ENCODE measurements around the gene PCDHGA8. TPM values are rescaled to one million over a fixed set of nuclear protein-coding genes. Genes with fewer than 3 reads are reported as not detected.
A peak's percentile ranks its signal among the peaks of the same experiment; 100 is the strongest.
"Not testable (repeated sequence)": the region's sequence is repeated elsewhere in the genome, so short reads cannot be mapped to it uniquely, and the experiment has no call there.

PCDHGA8 gene
- total RNA-seq, 1 experiment from 2014 or later: not detected

DNA sequence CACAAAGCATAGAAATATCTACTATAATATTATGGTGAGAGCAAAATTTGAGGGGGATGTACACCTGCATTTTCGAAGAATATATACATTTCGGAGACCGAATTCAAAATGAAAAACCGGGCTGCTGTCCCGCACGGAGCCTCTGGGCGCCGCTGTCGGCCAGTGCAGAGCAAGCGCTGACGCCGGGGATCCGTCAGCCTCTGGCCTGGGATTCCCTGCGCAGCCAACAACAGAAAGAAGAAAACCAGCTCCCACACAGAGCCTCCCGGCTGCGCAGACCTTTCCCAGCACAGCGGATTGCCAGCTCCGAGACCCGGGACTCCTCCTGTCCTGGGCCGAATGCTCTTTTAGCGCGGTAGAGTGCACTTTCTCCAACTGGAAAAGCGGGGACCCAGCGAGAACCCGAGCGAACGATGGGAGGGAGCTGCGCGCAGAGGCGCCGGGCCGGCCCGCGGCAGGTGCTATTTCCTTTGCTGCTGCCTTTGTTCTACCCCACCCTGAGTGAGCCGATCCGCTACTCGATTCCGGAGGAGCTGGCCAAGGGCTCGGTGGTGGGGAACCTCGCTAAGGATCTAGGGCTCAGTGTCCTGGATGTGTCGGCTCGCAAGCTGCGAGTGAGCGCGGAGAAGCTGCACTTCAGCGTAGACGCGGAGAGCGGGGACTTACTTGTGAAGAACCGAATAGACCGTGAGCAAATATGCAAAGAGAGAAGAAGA is 15.5 kb downstream of the PCDHGA8 start, which contains the start of gene PCDHGB6:
PCDHGB6 (plus strand) TSS at position 232 of the 716 bp plus-strand sequence; CDS start at position 414, 182 bp downstream.
- DNase-seq: peak; percentile 91

DNA sequence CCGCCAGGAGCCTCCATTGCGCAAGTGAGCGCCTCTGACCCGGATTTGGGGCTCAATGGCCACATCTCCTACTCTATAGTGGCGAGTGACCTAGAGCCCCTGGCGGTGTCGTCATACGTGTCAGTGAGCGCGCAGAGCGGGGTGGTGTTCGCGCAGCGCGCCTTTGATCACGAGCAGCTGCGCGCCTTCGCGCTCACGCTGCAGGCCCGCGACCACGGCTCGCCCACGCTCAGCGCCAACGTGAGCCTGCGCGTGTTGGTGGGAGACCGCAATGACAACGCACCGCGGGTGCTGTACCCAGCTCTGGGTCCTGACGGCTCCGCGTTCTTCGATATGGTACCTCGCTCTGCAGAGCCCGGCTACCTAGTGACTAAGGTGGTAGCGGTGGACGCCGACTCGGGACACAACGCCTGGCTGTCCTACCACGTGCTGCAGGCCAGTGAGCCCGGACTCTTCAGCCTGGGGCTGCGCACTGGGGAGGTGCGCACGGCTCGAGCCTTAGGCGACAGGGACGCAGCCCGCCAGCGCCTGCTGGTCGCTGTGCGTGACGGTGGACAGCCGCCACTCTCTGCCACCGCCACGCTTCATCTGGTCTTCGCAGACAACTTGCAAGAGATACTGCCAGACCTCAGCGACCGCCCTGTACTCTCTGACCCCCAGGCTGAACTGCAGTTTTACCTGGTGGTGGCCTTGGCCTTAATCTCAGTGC is 17.3 kb downstream of the PCDHGA8 start:
- H3K4me3 ChIP-seq (ENCODE audit: insufficient read depth, low read depth, low read length): no peak overlapping the region
- DNase-seq: no peak
- peaks cover 2% of the 10 kb centered on the region for H3K27me3 ChIP-seq (ENCODE audit: control insufficient read depth, insufficient read depth, low read length)
- H3K36me3 ChIP-seq (replicated peaks; ENCODE audit: control insufficient read depth, insufficient read depth, low read length): no peaks in the 10 kb centered on the region

More for the DNA sequence above, 15.5 kb downstream of the PCDHGA8 start, which contains the start of gene PCDHGB6:
- H3K36me3 ChIP-seq (replicated peaks; ENCODE audit: control insufficient read depth, insufficient read depth, low read length); H3K27me3 ChIP-seq (ENCODE audit: control insufficient read depth, insufficient read depth, low read length): not testable (repeated sequence)
- peak within 1 kb of the TSS; percentile 61 for H3K4me3 ChIP-seq (ENCODE audit: insufficient read depth, low read depth, low read length)

DNA sequence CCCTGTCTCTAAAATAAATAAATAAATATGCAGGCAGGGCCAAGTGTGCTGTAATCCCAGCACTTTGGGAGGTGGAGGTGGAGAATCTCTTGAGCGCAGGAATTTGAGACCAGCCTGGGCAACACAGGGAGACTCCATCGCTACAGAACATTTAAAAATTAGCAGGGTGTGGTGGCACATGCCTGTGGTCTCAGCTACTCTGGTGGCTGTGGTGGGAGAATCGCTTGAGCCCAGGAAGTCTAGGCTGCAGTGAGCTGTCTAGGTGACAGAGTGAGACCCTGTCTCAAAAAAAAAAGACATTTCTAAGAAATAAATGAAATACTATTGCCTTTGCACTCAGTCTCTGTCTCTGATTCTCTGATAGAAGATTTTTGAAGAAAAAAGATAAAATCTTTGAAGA is 19.1 kb downstream of the PCDHGA8 start:
- H3K4me3 ChIP-seq (ENCODE audit: insufficient read depth, low read depth, low read length): no peak overlapping the region
- H3K27me3 ChIP-seq (ENCODE audit: control insufficient read depth, insufficient read depth, low read length): peaks cover 2% of the 10 kb centered on the region
- no peaks in the 10 kb centered on the region for H3K36me3 ChIP-seq (replicated peaks; ENCODE audit: control insufficient read depth, insufficient read depth, low read length)
- DNase-seq: no peak

DNA sequence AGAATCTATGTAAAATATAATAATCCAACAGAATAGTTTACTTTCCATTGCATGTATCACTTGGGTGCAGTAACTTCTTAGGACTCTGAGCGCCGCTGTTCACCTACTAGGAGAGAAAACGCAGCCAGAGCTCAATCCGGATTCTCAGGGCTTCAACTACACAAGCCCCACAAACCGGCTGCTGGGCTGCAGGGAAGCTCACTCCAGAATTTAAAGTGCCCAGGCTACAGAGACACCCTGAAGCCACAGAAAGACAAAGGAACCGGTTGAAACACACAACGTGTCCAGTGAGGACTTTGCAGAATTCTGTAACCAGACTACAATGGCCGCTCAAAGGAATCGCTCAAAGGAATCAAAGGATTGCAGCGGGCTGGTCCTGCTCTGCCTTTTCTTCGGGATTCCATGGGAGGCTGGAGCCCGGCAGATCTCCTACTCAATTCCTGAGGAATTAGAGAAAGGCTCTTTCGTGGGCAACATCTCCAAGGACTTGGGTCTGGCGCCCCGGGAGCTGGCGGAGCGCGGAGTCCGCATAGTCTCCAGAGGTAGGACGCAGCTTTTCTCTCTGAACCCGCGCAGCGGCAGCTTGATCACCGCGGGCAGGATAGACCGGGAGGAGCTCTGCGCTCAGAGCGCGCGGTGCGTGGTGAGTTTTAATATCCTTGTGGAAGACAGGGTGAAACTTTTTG is 20.6 kb downstream of the PCDHGA8 start, which contains the start of gene PCDHGA10:
PCDHGA10 (plus strand) TSS at position 134 of the 686 bp plus-strand sequence; CDS start at position 323, 189 bp downstream.
- DNase-seq: peak; percentile 89
- H3K27me3 ChIP-seq (ENCODE audit: control insufficient read depth, insufficient read depth, low read length): peaks cover 2% of the 10 kb centered on the region
- peak within 1 kb of the TSS; percentile 41; the same call in 1 of the 2 replicates for H3K4me3 ChIP-seq (ENCODE audit: insufficient read depth, low read depth, low read length)
- H3K36me3 ChIP-seq (replicated peaks; ENCODE audit: control insufficient read depth, insufficient read depth, low read length): no peaks in the 10 kb centered on the region

DNA sequence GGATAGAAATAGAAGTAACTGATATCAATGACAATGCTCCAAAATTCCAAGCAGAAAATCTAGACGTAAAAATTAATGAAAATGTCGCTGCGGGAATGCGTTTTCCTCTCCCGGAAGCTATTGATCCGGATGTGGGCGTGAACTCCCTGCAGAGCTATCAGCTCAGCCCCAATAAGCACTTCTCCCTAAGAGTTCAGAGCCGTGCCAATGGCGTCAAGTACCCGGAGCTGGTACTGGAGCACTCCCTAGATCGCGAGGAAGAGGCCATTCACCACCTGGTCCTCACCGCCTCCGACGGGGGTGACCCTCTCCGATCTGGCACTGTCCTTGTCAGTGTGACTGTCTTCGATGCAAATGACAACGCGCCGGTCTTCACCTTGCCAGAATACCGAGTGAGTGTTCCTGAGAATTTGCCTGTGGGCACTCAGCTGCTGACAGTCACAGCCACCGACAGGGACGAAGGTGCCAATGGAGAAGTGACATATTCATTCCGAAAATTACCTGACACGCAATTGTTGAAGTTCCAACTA is 21.2 kb downstream of the PCDHGA8 start:
- Histone ChIP-seq H3K27me3 (ENCODE audit: control insufficient read depth, insufficient read depth, low read length) (peaks cover 7% of the 10 kb centered on the region), H3K4me3 (ENCODE audit: insufficient read depth, low read depth, low read length) (peak overlapping the region; percentile 41; the same call in 1 of the 2 replicates), H3K36me3 (replicated peaks; ENCODE audit: control insufficient read depth, insufficient read depth, low read length) (no peaks in the 10 kb centered on the region)
- peak; percentile 79 for DNase-seq

DNA sequence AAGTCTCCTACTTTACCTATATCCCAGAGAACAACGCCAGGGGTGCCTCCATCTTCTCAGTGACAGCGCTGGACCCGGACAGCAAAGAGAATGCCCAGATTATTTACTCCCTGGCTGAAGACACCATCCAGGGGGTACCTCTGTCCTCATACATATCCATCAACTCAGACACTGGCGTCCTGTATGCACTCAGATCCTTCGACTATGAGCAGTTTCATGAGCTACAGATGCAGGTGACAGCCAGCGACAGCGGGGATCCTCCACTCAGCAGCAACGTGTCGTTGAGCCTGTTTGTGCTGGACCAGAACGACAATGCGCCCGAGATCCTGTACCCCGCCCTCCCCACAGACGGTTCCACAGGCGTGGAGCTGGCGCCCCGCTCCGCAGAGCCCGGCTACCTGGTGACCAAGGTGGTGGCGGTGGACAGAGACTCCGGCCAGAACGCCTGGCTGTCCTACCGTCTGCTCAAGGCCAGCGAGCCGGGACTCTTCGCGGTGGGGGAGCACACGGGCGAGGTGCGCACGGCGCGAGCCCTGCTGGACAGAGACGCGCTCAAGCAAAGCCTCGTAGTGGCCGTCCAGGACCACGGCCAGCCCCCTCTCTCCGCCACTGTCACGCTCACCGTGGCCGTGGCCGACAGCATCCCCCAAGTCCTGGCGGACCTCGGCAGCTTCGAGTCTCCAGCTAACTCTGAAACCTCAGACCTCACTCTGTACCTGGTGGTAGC is 22.3 kb downstream of the PCDHGA8 start:
- H3K27me3 ChIP-seq (ENCODE audit: control insufficient read depth, insufficient read depth, low read length): peaks cover 10% of the 10 kb centered on the region
- not testable (repeated sequence) for H3K4me3 ChIP-seq (ENCODE audit: insufficient read depth, low read depth, low read length); H3K36me3 ChIP-seq (replicated peaks; ENCODE audit: control insufficient read depth, insufficient read depth, low read length); DNase-seq

DNA sequence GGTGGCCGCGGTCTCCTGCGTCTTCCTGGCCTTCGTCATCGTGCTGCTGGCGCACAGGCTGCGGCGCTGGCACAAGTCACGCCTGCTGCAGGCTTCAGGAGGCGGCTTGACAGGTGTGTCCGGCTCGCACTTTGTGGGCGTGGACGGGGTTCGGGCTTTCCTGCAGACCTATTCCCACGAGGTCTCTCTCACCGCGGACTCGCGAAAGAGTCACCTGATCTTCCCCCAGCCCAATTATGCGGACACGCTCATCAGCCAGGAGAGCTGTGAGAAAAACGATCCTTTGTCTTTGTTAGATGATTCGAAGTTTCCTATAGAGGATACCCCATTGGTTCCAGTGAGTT is 22.8 kb downstream of the PCDHGA8 start:
- H3K27me3 ChIP-seq (ENCODE audit: control insufficient read depth, insufficient read depth, low read length): peaks cover 11% of the 10 kb centered on the region
- not testable (repeated sequence) for H3K36me3 ChIP-seq (replicated peaks; ENCODE audit: control insufficient read depth, insufficient read depth, low read length); H3K4me3 ChIP-seq (ENCODE audit: insufficient read depth, low read depth, low read length); DNase-seq

DNA sequence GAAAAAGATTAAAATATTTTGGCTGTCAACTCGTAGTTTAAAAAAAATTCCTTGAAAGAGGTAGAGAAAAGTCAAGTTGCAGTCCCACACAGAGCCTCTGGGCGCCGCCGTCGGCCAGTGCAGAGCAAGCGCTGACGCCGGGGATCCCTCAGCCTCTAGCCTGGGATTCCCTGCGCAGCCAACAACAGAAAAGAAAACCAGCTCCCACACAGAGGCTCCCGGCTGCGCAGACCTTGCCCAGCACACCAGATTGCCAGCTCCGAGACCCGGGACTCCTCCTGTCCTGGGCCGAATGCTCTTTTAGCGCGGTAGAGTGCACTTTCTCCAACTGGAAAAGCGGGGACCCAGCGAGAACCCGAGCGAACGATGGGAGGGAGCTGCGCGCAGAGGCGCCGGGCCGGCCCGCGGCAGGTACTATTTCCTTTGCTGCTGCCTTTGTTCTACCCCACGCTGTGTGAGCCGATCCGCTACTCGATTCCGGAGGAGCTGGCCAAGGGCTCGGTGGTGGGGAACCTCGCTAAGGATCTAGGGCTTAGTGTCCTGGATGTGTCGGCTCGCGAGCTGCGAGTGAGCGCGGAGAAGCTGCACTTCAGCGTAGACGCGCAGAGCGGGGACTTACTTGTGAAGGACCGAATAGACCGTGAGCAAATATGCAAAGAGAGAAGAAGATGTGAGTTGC is 25.2 kb downstream of the PCDHGA8 start, which contains the start of gene PCDHGB7:
PCDHGB7 (plus strand) TSS at position 184 of the 679 bp plus-strand sequence; CDS start at position 367, 183 bp downstream.
- peak within 1 kb of the TSS; percentile 61 for H3K4me3 ChIP-seq (ENCODE audit: insufficient read depth, low read depth, low read length)
- peaks cover 11% of the 10 kb centered on the region for H3K27me3 ChIP-seq (ENCODE audit: control insufficient read depth, insufficient read depth, low read length)
- peak; percentile 91 for DNase-seq
- H3K36me3 ChIP-seq (replicated peaks; ENCODE audit: control insufficient read depth, insufficient read depth, low read length): not testable (repeated sequence)

DNA sequence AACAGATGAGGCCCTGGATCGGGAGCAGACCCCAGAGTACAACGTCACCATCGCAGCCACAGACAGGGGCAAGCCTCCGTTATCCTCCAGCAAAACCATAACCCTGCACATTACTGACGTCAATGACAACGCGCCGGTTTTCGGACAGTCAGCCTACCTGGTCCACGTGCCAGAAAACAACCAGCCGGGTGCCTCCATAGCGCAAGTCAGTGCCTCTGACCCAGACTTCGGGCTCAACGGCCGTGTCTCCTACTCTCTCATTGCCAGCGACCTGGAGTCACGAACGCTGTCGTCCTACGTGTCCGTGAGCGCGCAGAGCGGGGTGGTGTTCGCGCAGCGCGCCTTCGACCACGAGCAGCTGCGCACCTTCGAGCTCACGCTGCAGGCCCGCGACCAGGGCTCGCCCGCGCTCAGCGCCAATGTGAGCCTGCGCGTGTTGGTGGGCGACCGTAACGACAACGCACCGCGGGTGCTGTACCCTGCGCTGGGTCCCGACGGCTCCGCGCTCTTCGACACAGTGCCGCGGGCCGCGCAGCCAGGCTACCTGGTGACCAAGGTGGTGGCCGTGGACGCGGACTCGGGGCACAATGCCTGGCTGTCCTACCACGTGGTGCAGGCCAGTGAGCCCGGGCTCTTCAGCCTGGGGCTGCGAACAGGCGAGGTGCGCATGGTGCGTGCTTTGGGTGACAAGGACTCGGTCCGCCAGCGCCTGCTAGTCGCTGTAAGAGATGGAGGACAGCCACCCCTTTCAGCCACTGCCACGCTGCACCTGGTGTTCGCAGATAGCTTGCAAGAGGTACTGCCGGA is 26.8 kb downstream of the PCDHGA8 start:
- H3K27me3 ChIP-seq (ENCODE audit: control insufficient read depth, insufficient read depth, low read length): peaks cover 11% of the 10 kb centered on the region
- H3K36me3 ChIP-seq (replicated peaks; ENCODE audit: control insufficient read depth, insufficient read depth, low read length): no peaks in the 10 kb centered on the region
- DNase-seq: no peak
- no peak overlapping the region for H3K4me3 ChIP-seq (ENCODE audit: insufficient read depth, low read depth, low read length)

DNA sequence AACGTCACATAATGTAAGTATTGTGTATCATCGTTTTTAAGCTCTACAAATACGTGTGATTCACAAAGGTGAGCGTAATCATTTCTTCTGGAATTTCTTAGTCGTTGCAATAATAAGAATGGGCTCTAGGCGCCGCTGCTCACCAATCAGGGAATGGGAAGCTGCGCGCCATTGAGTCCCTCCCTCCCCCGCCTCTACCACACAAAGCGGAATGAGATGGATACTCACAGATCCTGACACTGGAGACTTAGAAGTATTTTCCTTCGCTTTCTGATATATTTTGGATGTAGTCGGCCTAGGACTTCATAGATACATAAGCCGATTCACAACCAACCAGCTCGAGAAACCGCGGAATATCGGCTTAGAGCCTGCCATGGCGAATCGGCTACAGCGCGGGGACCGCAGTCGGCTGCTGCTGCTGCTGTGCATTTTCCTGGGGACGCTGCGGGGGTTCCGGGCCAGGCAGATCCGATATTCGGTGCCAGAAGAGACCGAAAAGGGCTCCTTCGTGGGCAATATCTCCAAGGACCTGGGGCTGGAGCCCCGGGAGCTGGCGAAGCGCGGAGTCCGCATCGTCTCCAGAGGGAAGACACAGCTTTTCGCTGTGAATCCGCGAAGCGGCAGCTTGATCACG is 28.5 kb downstream of the PCDHGA8 start, which contains the start of gene PCDHGA11:
PCDHGA11 (plus strand) TSS at position 197 of the 634 bp plus-strand sequence; CDS start at position 374, 177 bp downstream.
- Histone ChIP-seq H3K36me3 (replicated peaks; ENCODE audit: control insufficient read depth, insufficient read depth, low read length) (no peaks in the 10 kb centered on the region), H3K27me3 (ENCODE audit: control insufficient read depth, insufficient read depth, low read length) (peaks cover 11% of the 10 kb centered on the region), H3K4me3 (ENCODE audit: insufficient read depth, low read depth, low read length) (peak within 1 kb of the TSS; percentile 39; the same call in 1 of the 2 replicates)
- DNase-seq: peak; percentile 81

DNA sequence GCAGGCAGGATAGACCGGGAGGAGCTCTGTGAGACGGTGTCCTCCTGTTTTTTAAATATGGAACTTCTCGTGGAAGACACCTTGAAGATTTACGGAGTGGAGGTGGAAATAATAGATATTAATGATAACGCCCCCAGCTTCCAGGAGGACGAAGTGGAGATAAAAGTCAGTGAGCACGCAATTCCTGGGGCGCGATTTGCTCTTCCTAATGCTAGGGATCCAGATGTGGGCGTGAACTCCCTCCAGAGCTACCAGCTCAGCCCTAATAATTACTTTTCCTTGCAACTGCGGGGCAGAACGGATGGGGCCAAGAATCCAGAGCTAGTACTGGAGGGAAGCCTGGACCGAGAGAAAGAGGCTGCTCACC is 29.0 kb downstream of the PCDHGA8 start:
- H3K27me3 ChIP-seq (ENCODE audit: control insufficient read depth, insufficient read depth, low read length): peaks cover 11% of the 10 kb centered on the region
- H3K4me3 ChIP-seq (ENCODE audit: insufficient read depth, low read depth, low read length): peak overlapping the region; percentile 39; the same call in 1 of the 2 replicates
- no peak for DNase-seq
- H3K36me3 ChIP-seq (replicated peaks; ENCODE audit: control insufficient read depth, insufficient read depth, low read length): no peaks in the 10 kb centered on the region

DNA sequence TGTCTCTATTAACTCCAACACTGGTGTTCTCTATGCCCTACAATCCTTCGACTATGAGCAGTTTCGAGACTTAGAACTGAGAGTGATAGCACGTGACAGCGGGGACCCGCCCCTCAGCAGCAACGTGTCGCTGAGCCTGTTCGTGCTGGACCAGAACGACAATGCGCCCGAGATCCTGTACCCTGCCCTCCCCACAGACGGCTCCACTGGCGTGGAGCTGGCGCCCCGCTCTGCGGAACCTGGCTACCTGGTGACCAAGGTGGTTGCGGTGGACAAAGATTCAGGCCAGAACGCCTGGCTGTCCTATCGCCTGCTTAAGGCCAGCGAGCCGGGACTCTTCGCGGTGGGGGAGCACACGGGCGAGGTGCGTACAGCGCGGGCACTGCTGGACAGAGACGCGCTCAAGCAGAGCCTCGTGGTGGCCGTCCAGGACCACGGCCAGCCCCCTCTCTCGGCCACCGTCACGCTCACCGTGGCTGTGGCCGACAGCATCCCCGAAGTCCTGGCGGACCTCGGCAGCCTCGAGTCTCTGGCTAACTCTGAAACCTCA is 30.4 kb downstream of the PCDHGA8 start:
- H3K4me3 ChIP-seq (ENCODE audit: insufficient read depth, low read depth, low read length): no peak overlapping the region
- DNase-seq: no peak
- peaks cover 11% of the 10 kb centered on the region for H3K27me3 ChIP-seq (ENCODE audit: control insufficient read depth, insufficient read depth, low read length)
- H3K36me3 ChIP-seq (replicated peaks; ENCODE audit: control insufficient read depth, insufficient read depth, low read length): no peaks in the 10 kb centered on the region

All from H7 (cell line).